ENCODE measurements around the gene BAIAP2.

- no peak for TF ChIP-seq CTCF (IDR thresholded peaks at IDR 0.05; ENCODE audit: low read length)
- TF ChIP-seq EZH2 (optimal IDR thresholded peaks at IDR 0.05; ENCODE audit: low read depth, low read length) = no peak
- no peak for TF ChIP-seq EZH2phosphoT487 (IDR thresholded peaks at IDR 0.05; ENCODE audit: low read length)
Measured at GRCh38 chr17:81002013-81002384, 33.0 kb upstream of the BAIAP2 start.
